ENCODE data around the gene MMRN2. TPM values are rescaled to one million over a fixed set of nuclear protein-coding genes. Genes with fewer than 3 reads are reported as not detected.

Gene MMRN2
- total RNA-seq, 3 donors from 2014 or later: 23.0 to 60.3 (median 32.6) TPM

DNA sequence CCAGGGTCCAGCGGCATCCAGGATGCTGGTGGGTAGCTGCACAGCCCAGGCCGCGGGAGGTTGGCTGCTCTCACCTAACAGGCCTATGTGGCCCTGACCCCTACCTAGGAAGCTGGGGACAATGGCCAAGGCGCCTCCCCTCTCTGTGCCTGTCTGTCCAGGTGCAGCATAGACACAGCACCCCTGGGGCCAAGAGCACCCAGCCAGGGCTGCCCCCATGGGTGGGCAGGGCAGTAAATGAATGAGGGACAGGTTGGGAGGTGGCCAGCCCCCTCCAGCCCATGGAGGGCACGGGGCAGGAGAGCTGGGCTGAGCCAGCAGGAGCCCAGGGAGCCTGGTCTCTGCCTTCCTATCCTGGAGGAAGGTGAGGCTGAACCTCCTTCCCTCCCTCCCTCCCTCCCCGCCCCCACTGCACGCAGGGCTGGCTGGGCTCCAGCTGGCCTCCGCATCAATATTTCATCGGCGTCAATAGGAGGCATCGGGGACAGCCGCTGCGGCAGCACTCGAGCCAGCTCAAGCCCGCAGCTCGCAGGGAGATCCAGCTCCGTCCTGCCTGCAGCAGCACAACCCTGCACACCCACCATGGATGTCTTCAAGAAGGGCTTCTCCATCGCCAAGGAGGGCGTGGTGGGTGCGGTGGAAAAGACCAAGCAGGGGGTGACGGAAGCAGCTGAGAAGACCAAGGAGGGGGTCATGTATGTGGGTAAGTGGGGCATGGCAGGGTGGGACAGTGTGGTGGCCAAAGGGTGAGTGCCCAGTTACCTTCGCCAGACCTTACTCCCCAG, 893 bp upstream of the MMRN2 start, which contains the start of gene SNCG:
TSS of gene SNCG (plus strand) at position 484 of the 785 bp plus-strand sequence. CDS start at position 583, 99 bp downstream.
- peak within 1 kb of the TSS; percentile 85 to 94 for H3K27ac ChIP-seq
- no peak for TF ChIP-seq POLR2A (IDR thresholded peaks at IDR 0.05)
- peak in 1 of 3 donors; percentile 8 for TF ChIP-seq POLR2AphosphoS5 (IDR thresholded peaks at IDR 0.05)
- H3K4me1 ChIP-seq: peaks cover 16 to 18% of the 10 kb centered on the region in 2 donors
- no peaks in the 10 kb centered on the region for H3K9me3 ChIP-seq
- intact Hi-C loops (cut with DNase I; ENCODE audit: low total_unique reads): no loop called here
- H3K27me3 ChIP-seq: no peaks in the 10 kb centered on the region
- peak in 1 of 2 donors; percentile 72 for DNase-seq (ENCODE audit: low spot score in 2 of 2)
- H3K36me3 ChIP-seq: no peaks in the 10 kb centered on the region
- H3K4me3 ChIP-seq: peak within 1 kb of the TSS; percentile 28 to 60 (median 45)

DNA sequence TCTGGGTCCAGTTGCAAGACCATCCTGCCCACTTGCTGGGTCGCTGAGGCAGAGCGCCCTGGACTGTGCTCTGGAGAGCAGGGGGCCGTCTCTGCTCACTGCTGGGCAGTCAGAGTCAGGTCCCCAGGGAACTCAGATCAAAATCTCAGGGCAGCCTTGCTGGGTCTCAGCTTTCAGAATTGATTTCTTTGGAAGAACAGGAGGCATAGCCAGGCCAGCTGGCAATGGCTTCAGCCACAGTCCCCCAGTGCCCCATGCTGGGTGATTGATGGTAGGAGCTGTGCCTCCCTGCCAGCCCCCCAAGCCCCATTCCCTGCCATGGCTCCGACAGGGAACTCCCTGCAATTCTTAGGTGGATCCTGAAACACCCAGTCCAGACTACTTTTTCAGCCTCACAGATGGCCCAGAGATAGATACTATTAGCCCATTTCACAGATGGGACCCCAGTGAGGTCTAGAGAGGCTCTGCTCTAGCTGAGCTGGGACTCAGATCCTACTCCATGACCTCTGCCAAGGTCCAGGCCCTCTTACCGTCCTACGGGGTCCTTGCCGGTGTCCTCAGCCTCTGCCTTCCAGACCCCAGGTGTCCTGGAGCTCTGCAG, 467 bp downstream of the MMRN2 start:
- intact Hi-C loops (cut with DNase I; ENCODE audit: low total_unique reads): no loop called here
- Histone ChIP-seq H3K4me1 (peaks cover 16 to 18% of the 10 kb centered on the region in 2 donors), H3K27ac (peak overlapping the region; percentile 85 to 94), H3K36me3 (no peaks in the 10 kb centered on the region), H3K9me3 (peaks cover 0 to 4% of the 10 kb centered on the region in 2 donors), H3K4me3 (peak overlapping the region; percentile 28 to 60 (median 37)), H3K27me3 (no peaks in the 10 kb centered on the region)
- no peak for DNase-seq (ENCODE audit: low spot score in 2 of 2)
- TF ChIP-seq, protein P1, sequence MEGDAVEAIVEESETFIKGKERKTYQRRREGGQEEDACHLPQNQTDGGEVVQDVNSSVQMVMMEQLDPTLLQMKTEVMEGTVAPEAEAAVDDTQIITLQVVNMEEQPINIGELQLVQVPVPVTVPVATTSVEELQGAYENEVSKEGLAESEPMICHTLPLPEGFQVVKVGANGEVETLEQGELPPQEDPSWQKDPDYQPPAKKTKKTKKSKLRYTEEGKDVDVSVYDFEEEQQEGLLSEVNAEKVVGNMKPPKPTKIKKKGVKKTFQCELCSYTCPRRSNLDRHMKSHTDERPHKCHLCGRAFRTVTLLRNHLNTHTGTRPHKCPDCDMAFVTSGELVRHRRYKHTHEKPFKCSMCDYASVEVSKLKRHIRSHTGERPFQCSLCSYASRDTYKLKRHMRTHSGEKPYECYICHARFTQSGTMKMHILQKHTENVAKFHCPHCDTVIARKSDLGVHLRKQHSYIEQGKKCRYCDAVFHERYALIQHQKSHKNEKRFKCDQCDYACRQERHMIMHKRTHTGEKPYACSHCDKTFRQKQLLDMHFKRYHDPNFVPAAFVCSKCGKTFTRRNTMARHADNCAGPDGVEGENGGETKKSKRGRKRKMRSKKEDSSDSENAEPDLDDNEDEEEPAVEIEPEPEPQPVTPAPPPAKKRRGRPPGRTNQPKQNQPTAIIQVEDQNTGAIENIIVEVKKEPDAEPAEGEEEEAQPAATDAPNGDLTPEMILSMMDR (IDR thresholded peaks at IDR 0.05): no peak
- TF ChIP-seq POLR2A (IDR thresholded peaks at IDR 0.05) (no peak), POLR2AphosphoS5 (IDR thresholded peaks at IDR 0.05) (no peak)

DNA sequence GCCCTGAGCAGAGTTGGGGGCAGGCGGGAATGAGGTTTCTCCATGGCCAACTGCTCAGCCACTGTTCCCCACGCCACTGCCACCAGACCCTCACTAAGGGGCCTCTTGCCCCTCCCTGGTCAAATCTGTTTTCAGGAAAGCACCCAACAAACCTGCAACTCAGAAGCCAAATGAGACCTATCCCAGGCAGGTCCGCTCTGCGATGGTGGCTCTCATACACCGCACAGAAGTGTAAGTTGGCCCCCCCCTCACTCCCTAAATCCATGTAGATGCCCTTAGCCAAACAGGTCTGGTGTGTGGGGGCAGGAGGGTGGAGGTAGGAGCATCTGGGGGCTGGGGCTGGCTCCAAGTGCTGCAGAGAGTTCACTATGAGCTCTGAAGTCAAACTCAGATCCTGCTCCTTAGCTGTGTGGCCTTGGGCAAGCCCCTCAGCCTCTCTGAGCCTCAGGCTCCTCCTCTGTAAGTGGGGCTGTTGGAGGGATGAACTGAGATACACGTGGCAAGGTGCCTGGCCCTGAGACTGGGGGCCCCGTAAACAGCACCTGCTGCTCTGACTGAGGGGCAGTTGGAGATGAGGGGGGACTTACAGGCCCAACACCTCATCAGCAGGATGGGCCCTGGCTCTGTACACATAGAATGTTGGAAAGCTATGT, 1.1 kb downstream of the MMRN2 start:
- Histone ChIP-seq H3K36me3 (no peaks in the 10 kb centered on the region), H3K27ac (peak overlapping the region; percentile 85 to 94), H3K9me3 (peaks cover 0 to 4% of the 10 kb centered on the region in 2 donors), H3K4me1 (peaks cover 16 to 18% of the 10 kb centered on the region in 2 donors), H3K4me3 (peak overlapping the region; percentile 28 to 60 (median 37)), H3K27me3 (no peaks in the 10 kb centered on the region)
- intact Hi-C loops (cut with DNase I; ENCODE audit: low total_unique reads): no loop called here
- DNase-seq (ENCODE audit: low spot score in 2 of 2): no peak
- TF ChIP-seq POLR2A (IDR thresholded peaks at IDR 0.05) (no peak), POLR2AphosphoS5 (IDR thresholded peaks at IDR 0.05) (no peak)
- TF ChIP-seq, protein P1 (IDR thresholded peaks at IDR 0.05): no peak

DNA sequence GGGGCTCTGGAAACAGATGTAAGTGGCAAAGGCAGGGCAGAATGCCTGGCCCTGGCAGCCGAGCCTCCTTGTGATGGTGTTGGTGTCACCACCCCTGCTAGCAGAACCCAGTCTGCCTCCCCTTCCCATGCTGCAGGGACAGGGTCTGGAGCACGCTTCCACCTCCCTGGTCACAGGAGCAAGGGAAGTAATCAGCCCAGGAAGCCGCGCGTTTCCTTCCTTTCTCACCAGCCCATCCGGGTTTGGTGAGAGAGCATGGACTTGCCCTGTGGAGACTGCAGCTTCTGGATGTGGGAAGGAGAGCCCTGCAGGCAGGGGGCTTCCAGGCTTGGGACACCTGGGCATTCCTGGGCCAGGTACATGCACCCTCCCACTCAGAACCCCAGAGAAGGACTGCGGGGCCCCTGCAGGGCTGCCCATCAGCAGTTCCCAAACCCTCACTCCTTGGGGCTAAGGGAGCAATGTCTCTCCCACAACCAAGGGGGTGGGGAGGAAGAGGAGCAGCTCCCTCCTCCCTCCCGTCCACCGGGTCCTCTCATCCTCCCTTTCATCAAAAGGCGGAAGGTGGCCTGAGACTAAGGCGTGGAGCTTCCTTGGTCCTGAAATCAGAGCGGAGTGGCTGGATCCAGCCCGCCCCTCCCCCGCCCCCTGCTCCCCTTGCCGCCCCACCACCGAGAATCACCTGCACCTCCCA, 1.8 kb downstream of the MMRN2 start:
- intact Hi-C loops (cut with DNase I; ENCODE audit: low total_unique reads): no loop called here

More for the DNA sequence above, 1.8 kb downstream of the MMRN2 start:
- Histone ChIP-seq H3K27me3 (no peaks in the 10 kb centered on the region), H3K4me1 (peaks cover 16 to 18% of the 10 kb centered on the region in 2 donors), H3K4me3 (peak overlapping the region; percentile 28 to 60 (median 37)), H3K27ac (peak overlapping the region; percentile 85 to 94), H3K9me3 (peaks cover 0 to 4% of the 10 kb centered on the region in 2 donors), H3K36me3 (no peaks in the 10 kb centered on the region)
- TF ChIP-seq, protein P1 (IDR thresholded peaks at IDR 0.05): no peak
- TF ChIP-seq POLR2A (IDR thresholded peaks at IDR 0.05) (no peak), POLR2AphosphoS5 (IDR thresholded peaks at IDR 0.05) (no peak)
- DNase-seq (ENCODE audit: low spot score in 2 of 2): no peak

Measured in breast epithelium (tissue), 4 donors.